Measurements from ENCODE around the gene PPP1R3D.
"Not testable (repeated sequence)": the region's sequence is repeated elsewhere in the genome, so short reads cannot be mapped to it uniquely, and the experiment has no call there.

PPP1R3D gene

GRCh38 chr20:59920944-59921343, 19.2 kb downstream of the PPP1R3D start:
- DNase-seq (ENCODE audit: low read depth in 2 of 2), result no peak

- DNase-seq (ENCODE audit: low read depth in 2 of 2), result no peak
These were observed 27.5 kb downstream of the PPP1R3D start for GRCh38 chr20:59912609-59913008.

- no peak for DNase-seq (ENCODE audit: low read depth in 2 of 2)
These were observed 29.1 kb downstream of the PPP1R3D start for GRCh38 chr20:59911041-59911440.

GRCh38 chr20:59908855-59909254, 31.2 kb downstream of the PPP1R3D start:
- no peak for DNase-seq (ENCODE audit: low read depth in 2 of 2)

- no peak for DNase-seq (ENCODE audit: low read depth in 2 of 2)
These were observed 36.5 kb downstream of the PPP1R3D start for GRCh38 chr20:59903621-59904020.

- DNase-seq (ENCODE audit: low read depth in 2 of 2), result no peak
These were observed 37.6 kb downstream of the PPP1R3D start for GRCh38 chr20:59902470-59902869.

GRCh38 chr20:59895908-59896307, 44.2 kb downstream of the PPP1R3D start:
- DNase-seq (ENCODE audit: low read depth in 2 of 2), result no peak

GRCh38 chr20:59891581-59891980, 48.5 kb downstream of the PPP1R3D start:
- no peak for DNase-seq (ENCODE audit: low read depth in 2 of 2)

GRCh38 chr20:59890035-59890434, 50.1 kb downstream of the PPP1R3D start:
- DNase-seq (ENCODE audit: low read depth in 2 of 2), result not testable (repeated sequence)

GRCh38 chr20:59888050-59888449, 52.1 kb downstream of the PPP1R3D start:
- DNase-seq (ENCODE audit: low read depth in 2 of 2), result no peak

Measured in stimulated activated CD4-positive, alpha-beta T cell treated with anti-CD3 and anti-CD28 coated beads, Interleukin-4, amount 100 ng/mL, for 48 hours (primary cell).